GM19468 (cell line): ENCODE results near the gene CATSPERZ.
"Not testable (repeated sequence)": the region's sequence is repeated elsewhere in the genome, so short reads cannot be mapped to it uniquely, and the experiment has no call there.

Experiments used
- ATAC-seq: cut with Tn5 transposase; IDR thresholded peaks from one replicate; pipeline ENCODE4 v1.9.1; 2021; ENCODE audit warnings: mild to moderate bottlenecking, moderate library complexity, moderate number of reproducible peaks; ENCODE audit not compliant: unreplicated experiment; ENCODE audit errors: extremely low read depth

The CATSPERZ gene

GRCh38 chr11:64316672-64317324 is 16.6 kb downstream of the CATSPERZ start:
- no peak for ATAC-seq

GRCh38 chr11:64317325-64317960 is 17.3 kb downstream of the CATSPERZ start, which contains the start of gene TRMT112:
Gene TRMT112, minus strand, starts transcription at chr11:64317559. Its CDS starts 33 bp downstream, at chr11:64317526.
- ATAC-seq = peak; percentile 29

GRCh38 chr11:64317961-64318765 is 18.0 kb downstream of the CATSPERZ start, which contains the start of gene PRDX5:
Gene PRDX5, plus strand, starts transcription at chr11:64318121. Its CDS starts 95 bp downstream, at chr11:64318216.
- peak; percentile 82 for ATAC-seq

DNA sequence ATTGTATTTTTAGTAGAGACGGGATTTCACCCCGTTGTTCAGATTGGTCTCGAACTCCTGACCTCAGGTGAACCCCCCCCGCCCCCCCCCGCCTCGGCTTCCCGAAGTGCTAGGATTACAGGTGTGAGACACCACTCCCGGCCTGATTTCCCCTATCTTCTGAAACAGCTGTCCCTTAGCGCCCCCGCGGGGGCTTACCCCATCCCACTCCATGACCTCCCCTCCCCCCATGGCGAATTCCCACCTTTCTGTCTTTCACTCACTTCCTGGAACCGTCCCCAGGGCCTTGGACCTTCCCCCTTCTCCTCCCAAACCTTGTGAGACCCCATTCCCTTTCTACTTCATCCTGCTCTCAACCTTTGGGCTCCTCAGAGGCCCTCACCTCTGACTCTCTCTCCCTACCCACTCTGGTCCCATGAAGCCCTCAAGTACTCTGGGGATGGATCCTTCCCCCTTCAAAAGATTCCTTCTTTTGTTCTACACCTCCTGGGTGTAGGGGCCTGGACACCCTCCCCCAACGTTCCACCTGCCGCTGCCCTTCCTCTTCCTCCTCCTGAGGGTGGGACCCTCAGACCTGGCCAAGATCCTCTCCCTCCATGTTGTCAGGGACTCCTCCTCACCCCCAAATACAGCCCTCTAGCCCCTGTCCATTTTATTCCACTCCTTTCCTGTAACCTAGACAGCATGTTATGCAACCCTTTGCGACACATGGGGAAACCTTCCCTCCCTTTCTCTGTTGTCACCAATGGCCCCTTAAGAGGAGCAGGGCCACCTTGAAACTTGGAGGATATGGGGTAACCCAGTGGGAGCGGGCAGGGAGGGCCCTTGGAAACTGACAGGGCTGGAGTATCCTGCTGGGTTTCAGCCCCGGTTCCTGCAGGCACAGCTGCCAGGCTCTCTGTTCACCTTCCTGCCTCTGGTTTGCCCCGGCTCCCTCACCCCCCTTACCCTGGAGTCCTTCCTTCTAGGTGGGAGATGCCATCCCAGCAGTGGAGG is 18.9 kb downstream of the CATSPERZ start:
- no peak for ATAC-seq

DNA sequence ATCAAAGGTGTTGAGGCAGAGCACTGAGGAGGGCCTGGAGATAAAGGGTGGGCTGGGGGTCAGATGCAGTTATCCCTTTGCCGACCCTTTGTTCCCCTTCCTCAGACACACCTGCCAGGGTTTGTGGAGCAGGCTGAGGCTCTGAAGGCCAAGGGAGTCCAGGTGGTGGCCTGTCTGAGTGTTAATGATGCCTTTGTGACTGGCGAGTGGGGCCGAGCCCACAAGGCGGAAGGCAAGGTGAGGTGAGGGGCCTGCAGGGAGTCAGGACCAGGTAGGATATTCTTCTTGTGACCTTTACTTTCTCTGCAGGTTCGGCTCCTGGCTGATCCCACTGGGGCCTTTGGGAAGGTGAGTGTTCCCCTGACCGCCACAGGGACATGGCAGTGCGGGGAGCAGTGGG is 20.4 kb downstream of the CATSPERZ start:
- no peak for ATAC-seq

DNA sequence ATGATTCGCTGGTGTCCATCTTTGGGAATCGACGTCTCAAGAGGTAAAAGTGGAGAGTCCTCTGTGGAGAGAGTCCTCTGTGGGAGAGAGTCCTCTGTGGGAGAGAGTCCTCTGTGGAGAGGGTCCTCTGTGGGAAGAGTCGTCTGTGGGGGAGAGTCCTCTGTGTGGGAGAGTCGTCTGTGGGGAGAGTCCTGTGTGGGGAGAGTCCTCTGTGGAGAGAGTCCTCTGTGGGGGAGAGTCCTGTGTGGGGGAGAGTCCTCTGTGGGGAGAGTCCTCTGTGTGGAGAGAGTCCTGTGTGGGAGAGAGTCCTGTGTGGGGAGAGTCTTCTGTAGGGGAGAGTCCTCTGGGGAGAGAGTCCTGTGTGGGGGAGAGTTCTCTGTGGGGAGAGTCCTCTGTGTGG is 20.9 kb downstream of the CATSPERZ start:
- no peak for ATAC-seq

DNA sequence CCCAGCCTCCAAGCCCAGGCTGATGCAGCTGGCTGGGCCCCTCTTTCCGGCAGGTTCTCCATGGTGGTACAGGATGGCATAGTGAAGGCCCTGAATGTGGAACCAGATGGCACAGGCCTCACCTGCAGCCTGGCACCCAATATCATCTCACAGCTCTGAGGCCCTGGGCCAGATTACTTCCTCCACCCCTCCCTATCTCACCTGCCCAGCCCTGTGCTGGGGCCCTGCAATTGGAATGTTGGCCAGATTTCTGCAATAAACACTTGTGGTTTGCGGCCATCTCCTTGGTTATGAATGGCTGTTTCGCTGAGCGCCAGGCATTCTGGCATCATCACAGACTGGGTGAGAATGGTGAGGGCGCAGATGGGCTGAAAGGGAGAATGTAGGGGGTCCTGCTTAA is 21.4 kb downstream of the CATSPERZ start:
- ATAC-seq = no peak

DNA sequence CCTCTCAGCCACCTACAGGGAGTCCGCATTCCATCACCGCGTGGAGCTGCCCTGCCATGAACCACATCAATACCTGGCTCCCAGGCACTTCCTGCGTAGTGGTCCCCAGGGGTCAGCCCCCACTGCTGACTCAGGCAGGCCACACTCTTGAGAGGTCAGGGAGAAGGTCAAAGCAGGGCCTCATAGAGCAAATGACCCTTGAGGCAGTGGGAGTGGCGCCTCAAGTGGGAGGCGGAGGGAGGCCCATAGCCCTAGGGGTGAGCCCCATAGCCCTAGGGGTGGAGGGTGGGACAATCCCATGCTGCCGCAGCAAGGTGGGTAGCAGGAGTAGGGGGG is 22.7 kb downstream of the CATSPERZ start:
- no peak for ATAC-seq

- no peak for ATAC-seq
Measured at GRCh38 chr11:64323373-64323772, 23.2 kb downstream of the CATSPERZ start.

- ATAC-seq = not testable (repeated sequence)
Measured at GRCh38 chr11:64323984-64324383, 23.8 kb downstream of the CATSPERZ start.

DNA sequence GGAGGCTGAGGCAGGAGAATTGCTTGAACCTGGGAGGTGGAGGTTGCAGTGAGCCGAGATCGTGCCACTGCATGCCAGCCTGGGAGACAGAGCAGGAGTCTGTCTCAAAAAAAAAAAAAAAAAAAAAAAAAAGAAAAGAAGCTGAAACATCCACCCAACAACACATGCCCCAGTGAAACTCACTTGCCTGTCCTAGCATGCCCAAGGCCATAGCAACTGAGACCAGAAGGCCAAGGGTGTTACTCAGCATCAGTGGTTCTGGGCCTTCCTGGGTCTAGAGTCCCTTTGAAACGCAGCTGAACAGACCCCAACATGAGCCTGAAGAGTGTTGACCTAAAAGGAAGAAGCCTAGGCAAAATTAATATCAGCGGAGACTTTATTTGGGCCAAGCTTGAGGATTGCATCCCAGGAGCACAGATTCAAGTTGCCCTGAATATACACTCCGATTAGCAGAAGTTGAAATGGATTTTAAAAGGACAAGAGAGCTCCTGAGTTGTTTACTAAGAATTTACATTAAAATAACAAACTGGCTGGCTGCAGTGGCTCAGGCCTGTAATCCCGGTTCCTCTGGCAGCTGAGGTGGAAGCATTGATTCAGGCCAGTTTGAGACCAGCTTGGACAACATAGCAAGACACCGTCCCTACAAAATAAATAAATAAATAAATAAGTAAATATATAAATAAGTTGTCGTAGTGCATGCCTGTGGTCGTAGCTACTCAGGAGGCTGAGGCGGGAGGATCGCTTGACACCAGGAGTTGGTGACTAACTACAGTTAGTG is 24.7 kb downstream of the CATSPERZ start:
- no peak for ATAC-seq

DNA sequence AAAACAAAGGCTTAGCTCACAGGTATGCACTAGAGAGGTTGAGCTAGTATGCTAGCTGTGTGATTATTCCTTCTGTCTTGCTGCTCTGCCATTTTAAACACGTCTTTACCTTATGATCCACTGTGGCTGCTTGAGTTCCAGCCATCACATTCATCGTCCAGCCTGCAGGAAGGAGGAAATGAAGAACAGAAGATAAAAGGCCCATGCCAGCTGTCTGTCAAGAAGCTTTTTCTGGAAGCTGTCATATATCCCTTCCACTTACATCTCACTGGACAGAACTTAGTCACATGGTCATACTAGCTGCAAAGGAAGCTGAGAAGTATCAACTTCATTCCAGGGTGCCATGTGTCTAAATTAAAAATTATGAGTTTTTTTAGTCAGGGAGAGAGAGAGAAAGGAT is 27.2 kb downstream of the CATSPERZ start:
- ATAC-seq = no peak

DNA sequence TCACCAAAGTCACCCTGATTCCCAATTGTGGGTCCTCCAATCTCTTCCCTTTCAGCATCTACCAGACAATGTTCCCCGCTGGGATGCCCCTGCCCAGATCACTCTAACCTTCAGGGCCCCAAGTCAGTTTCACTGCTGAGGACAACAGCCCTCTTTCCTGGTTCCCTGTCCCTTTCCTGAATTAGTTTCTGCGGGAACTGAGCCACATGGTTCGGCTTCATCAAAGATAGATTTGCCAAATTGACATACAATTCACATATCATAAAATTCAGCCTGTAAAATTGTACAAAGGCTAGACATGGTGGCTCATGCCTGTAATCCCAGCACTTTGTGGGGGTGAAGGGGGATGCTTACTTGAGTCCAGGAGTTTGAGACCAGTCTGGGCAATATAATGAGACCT is 27.8 kb downstream of the CATSPERZ start:
- ATAC-seq = no peak

- no peak for ATAC-seq
Measured at GRCh38 chr11:64330888-64331287, 30.7 kb downstream of the CATSPERZ start.

DNA sequence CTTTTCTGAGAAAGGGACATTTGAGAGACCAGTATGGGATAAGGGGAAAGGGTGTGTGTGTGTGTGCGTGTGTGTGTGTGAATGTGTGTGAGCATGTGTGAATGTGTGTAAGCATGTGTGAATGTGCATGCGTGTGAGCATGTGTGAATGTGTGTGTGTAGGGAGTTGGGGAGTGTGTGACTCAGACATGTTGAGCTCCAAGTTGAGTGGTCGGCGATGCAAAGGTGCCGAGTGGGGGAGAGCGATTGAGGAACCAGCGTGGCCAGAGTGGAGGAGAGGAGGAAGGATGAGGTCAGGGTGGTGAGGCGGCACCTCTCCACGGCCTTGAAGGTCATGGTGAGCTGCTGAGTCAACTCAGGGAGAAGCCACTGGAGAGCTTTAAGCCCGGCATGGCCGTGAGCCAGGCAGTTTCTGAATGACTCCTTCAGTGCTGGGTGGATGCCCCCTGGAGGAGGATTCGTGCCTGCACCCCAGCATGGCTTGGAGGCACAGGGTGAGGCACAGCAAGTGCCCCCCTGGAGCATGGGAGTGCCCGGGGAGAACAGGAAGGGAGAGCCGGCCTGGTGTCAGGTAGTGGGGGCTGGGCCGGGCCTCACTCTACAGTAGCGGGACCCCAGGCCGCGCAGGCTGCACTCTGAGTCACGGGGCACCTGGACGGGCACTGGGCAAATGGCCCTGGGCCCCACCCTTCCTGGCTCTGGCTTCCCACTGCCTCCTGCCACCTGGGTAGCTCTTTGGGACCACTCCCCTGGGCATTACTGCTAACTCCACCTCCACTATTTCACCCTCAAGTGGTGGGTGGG is 31.6 kb downstream of the CATSPERZ start:
- no peak for ATAC-seq

GRCh38 chr11:64333556-64333955 is 33.4 kb downstream of the CATSPERZ start:
- ATAC-seq = no peak

DNA sequence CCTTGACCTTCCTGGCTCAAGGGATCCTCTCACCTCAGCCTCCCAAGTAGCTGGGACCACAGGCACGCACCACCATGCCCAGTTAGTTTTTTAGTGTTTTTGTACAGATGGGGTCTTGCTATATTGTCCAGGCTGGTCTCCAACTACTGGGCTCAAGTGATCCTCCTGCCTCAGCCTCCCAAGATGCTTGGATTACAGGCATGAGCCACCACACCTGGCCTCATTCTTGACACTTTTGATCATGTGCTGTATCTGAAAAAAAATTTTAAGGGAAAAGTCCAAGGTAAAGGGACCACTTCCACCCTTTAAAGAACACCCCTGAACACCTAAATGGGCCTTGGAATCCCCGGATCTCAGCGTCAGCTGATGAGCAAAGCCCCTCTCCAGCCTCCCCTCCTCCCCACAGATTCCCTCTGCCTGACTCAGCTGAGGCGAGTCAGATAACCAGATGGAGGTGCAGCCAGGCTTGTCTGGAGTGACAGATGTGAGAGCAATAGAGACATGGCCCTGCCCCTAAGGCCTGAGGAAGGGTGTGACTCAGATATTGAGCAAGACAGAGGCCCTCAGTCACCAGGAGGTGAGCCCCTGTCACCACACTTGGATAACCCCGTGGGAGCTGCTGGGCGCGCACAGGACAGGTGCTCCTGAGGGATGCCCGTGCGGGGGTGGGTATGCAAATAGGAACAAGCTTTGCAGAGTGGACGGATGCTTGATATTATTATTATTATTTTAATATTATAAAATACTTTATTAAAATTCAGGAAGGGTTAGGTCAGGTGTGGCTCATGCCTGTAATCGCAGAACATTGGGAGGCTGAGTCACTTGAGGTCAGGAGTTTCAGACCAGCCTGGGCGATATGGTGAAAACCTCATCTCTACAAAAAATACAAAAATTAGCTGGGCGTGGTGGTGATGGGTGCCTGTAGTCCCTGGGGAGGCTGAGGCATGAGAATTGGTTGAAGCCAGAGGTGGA is 34.9 kb downstream of the CATSPERZ start:
- peak; percentile 54 for ATAC-seq
